Stimulated activated CD8-positive, alpha-beta memory T cell treated with anti-CD3 and anti-CD28 coated beads, Interleukin-15, amount 100 ng/mL, for 24 hours (primary cell): ENCODE results near the gene PDXDC1.
"Not testable (repeated sequence)": the region's sequence is repeated elsewhere in the genome, so short reads cannot be mapped to it uniquely, and the experiment has no call there.

Source experiments
- DNase-seq: peaks from one replicate; pipeline ENCODE4 v3.0.0-alpha.2; 2020; ENCODE audit warnings: low read depth

Gene PDXDC1

DNA sequence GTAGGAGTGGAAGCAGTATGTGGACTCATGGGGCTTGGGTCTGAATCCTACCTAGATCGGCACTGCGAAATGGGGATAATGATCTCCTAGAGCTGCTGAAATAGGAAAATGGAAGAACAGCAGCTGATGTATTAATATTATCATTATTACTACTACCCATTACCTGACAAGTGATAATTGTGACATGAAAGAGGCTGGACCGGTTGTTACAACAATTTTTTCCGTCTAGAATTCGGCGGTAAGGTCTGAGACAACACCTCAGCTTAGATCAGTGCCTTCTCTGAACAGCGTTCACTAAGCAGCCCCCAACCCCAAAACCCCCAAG is 533 bp upstream of the PDXDC1 start:
- not testable (repeated sequence) for DNase-seq

DNA sequence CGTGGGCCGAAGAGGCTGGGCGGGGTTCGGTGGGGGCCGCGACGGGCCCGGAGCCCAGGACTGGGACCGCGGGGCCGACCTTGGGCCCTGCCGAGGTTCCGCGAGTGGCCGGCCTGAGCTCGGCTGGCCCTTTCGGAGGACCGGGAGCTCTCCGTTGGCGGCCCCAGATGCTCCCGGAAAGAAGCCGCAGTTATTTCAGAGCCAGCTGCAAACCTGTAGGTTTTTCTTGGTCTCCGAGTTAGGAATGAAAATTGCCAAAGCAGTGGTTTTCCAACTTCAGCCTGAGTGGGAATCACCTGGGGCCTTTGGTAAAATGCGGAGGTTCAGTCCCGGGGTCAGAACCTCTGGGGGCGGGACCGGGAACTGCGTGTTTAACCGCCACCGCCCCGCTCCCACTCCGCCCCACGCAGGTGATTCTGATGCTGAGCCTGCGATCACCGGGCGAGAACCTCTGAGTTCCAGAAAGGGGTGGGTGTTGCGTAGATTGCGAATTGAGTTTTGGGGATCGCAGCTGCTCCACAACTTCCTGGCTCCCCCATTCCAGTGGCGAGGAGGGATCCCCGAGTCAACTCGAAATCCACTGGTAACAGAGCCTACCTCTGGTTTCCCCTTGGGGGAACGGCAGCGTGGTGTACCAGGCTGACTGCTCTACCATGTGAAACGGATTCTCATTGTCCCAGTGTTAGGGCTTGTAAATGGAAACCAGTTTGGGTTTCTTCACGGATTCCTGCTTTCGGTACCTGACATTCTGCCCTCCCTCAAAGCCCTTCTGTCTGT is 780 bp downstream of the PDXDC1 start:
- peak; percentile 17 for DNase-seq

DNA sequence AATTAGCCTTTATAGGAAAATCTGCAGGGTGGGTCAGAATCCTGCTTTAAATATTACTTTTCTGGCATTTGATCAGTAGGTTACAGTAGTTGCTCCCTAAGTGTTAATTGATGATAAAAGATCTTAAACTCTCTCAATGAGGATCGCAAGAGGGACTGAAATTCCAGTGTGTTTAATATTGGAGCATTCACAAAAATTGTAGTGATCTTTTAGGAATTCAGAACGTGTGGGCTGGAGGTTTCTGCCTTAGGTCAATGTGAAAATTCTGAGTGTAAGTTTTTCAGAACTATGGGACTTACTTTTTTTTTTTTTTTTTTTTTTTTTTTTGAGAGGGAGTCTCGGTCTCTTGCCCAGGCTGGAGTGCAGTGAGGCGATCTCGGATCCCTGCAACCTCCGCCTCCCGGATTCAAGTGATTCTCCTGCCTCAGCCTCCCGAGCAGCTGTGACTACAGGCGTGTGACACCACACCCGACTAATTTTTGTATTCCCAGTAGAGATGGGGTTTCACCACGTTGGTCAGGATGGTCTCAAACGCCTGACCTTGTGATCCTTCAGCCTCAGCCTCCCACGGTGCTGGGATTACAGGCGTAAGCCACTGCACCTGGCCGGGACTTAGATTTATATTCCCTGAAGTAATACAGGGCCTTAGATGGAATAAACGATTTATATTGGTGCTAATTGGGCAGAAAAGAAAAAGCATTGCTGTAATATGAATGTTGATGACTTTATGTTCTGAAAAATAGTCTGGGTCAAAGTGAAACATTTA is 2.3 kb downstream of the PDXDC1 start:
- not testable (repeated sequence) for DNase-seq

DNA sequence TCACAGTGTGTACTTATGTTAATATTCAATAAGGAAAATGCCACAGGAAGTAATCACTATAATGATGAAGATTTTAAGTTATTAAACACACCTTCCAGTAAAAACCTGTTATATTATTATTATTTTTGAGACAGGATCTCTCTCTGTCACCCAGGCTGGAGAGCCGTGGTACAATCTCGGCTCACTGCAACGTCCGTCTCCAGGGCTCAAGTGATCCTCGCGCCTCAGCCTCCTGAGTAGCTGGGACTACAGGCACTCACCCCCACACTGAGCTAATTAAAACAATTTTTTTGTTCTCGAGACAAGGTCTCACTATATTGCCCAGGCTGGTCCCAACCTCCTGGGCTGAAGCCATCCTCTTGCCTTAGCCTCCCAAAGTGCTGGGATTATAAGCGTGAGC is 3.5 kb downstream of the PDXDC1 start:
- DNase-seq = not testable (repeated sequence)

DNA sequence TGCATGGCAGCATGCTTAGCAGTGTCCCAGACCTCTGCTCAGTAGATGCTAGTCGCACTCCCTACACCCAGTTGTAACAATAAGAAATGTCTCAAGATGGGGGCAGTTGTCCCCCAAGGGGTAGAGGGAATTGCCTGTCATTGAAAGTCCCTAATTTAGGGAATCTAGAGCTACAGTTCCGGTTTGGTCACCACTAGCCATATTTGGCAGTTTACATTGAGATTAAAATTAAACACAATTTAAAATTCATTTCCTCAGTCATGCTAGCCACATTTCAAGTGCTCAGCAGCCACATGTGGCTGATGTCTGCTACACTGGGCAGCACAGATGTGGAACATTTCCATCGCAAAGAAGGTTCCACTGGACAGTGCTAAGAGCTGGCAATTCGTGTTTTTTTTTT is 4.1 kb downstream of the PDXDC1 start:
- DNase-seq = not testable (repeated sequence)

DNA sequence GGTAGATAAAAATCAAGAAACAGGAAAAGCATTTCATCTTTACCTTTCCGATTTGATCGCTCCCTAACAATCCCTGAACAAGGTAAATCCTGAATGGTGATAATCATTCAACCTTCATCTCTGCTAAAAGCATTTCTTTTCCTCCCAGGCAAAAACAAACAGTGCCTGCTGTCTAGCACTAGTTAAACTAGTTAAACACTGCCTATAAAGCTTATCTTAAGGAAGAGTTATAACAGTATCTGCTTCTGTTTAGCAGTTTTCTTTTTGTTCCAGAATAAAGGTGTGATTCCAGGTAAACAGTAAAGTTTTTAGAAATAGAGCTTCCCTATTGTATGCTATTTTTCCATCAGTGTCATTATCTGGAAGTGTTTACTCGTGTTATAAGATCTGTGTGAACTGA is 6.4 kb downstream of the PDXDC1 start:
- not testable (repeated sequence) for DNase-seq

DNA sequence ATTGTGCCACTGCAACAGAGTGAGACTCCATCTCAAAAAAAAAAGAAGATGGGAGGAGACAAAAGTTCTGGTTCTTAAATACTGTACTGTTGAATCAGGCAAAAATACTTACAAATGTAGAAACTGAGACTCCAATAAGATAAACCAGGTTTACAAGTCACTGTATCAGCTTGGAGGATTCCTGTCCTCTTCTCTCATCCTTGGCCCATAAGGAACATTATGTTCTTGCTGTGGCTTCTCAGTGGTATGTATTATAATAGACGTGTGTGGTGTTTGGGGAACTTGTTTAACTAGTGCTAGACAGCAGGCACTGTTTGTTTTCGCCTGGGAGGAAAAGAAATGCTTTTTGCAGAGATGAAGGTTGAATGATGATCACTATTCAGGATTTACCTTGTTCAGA is 7.7 kb downstream of the PDXDC1 start:
- DNase-seq = not testable (repeated sequence)

DNA sequence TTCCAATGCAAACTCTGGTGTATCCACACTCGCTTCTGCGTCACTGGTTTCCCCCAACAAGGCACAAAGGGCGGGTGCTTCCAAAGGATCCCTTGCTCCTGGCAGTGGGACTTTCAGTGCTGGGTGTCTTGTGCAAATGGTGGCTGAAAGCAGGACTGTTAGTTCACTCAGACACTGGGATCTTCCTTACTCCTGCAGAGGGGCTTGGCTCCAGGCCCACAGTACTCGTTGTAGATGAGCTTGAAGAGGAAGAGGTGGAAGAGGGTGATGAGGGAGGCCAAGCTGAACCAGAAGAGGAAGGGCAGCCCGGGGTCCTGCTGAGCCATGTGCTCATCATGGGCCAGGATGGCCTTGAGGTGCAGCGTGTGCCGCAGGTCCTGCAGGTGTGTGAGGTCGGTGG is 13.3 kb downstream of the PDXDC1 start:
- DNase-seq = not testable (repeated sequence)

DNA sequence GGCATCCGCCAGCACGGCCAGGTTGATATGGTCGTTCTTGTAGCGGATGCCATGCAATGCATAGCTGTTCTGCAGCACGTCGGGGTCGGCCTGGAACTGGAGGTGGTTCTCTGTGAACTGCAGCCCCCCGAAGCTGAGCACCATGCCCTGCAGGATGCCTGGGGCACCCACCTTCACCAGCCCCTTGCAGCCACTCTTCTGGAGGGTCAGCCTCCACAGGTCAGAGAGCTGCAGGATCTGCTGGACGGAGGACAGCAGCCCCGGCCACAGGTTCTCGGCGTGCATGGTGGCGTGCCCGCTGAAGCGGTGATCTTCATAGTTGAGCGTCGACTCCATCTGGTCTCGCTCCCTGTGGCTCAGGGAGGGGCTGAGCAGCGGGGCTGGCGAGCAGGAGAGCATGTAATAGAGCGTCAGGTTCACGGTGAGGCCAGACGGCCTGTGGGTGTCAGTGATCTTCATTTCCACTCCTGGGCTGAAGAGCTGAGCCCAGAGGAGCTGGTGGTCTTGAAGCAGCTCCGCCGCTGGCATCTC is 13.9 kb downstream of the PDXDC1 start:
- not testable (repeated sequence) for DNase-seq

DNA sequence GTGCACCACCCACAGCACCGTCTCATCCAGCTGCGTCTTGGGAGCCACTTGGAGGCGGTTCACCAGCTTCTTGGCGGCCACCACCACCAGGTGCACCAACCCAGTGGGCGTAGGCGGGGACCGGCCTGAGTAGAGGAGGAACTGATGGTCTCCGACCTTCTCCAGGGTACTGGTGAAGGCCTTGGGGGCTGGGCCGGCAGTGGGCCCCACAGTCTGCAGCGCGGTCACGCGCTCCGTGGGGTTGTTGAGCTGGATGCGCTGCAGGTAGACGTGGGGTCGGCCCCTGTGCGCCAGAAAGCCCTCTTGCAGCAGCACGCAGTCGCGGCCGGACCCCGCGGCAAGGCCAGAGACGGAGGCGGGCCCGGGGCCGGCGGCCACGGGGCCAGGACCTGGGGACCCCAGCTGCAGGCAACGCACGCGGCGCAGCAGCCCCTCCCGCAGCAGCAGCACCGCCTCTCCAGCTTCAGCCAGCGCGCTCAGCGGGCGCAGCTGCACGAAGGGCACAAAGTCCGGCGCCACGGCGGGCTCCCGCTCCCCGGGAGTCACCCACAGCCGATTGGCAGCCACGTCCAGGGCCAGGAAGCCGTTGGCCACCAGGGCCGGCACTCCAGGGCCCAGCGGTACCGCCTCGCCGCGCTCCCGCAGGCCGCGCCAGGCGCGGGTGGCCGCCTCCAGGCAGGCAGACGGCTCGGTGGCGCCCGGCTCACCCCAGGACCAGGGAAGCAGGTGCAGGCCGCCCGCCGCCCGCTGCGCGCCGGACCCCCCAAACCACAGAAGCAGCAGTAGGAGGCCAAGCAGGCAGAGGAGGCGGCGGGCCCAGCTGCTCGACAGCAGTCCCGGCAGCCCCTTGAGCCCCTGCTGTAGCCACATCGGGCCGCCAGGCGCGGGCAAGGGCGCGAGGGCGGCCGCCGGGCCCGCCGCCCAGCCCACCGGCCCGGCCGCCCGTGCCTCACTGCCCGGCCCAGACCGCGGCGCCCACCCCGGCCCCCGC is 14.8 kb downstream of the PDXDC1 start:
- DNase-seq = not testable (repeated sequence)

DNA sequence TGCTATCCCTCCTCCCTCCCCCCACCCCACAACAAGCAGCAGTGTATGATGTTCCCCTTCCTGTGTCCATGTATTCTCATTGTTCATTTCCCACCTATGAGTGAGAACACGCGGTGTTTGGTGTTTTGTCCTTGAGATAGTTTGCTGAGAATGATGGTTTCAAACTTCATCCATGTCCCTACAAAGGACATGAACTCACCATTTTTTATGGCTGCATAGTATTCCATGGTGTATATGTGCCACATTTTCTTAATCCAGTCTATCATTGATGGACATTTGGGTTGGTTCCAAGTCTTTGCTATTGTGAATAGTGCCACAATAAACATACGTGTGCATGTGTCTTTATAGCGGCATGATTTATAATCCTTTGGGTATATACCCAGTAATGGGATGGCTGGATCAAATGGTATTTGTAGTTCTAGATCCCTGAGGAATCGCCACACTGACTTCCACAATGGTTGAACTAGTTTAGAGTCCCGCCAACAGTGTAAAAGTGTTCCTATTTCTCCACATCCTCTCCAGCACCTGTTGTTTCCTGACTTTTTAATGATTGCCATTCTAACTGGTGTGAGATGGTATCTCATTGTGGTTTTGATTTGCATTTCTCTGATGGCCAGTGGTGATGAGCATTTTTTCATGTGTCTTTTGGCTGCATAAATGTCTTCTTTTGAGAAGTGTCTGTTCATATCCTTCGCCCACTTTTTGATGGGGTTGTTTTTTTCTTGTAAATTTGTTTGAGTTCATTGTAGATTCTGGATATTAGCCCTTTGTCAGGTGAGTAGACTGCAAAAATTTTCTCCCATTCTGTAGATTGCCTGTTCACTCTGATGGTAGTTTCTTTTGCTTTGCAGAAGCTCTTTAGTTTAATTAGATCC is 18.7 kb downstream of the PDXDC1 start:
- DNase-seq = not testable (repeated sequence)

DNA sequence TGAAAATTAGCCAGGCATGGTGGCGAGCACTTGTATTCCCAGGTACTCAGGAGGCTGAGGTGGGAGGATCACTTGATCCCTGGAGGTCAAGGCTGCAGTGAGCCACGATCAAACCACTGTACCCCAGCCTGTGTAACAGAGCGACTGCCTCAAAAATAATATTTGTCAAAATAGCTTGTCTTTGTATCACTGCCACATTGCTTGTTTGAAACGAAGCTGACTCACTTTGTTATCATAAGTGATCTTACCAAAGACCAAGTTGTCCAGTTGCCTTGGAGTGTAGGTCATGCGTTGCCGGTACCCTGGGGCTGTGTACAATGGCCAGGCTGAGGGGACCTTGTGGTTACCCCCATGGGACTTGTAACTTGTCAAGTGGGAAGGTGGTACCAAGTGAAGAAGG is 21.9 kb downstream of the PDXDC1 start:
- not testable (repeated sequence) for DNase-seq

DNA sequence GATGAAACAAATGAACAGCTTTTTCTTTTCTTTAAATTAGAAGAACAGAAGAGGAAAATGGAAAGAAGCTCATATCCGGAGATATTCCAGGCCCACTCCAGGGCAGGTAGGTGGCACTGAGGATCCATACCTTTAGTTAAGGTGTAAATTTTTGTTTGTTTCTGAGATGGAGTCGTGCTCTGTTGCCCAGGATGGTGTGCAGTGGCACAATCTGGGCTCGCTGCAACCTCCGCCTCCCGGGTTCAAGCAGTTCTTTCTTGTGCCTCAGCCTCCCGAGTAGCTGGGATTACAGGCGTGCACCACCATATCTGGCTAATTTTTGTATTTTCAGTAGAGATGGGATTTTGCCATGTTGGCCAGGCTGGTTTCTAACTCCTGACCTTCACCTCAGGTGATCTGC is 23.5 kb downstream of the PDXDC1 start:
- DNase-seq = not testable (repeated sequence)

DNA sequence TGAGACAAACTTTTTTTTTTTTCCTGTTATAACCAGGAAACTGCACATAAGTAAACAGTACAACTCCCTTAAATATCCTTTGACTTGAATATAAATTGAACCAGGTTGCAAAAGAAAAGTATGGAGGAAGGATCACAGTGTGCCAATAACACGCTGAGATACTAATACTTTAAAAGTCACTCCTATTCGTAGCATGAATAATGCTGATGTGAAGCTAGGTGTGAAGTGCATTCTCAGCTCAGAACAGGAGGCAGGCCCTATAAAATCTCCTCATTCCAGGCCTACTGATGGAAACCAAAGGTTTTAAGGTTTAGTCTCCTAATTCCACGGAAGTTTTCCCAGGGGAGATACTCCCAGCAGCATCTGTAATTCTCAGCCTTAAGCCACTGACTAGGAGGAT is 25.0 kb downstream of the PDXDC1 start:
- DNase-seq = not testable (repeated sequence)

DNA sequence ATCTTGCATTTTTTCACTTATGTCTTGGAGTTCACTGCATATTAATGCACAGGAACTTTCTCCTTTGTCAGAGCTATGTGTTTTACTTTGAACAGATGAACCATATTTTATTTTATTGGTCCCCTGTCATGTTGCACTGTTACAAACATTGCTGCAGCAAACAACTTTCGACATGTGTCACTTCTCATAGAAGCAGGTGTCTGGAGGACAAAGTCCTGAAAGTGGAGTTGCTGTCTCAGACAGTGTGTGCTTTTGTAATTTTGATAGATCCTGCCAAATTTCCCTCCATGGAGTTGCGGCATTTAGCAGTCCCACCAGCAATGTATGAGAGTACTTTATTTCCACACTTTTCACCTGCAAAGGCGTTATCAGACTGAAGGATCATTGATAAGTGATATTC is 27.6 kb downstream of the PDXDC1 start:
- not testable (repeated sequence) for DNase-seq

DNA sequence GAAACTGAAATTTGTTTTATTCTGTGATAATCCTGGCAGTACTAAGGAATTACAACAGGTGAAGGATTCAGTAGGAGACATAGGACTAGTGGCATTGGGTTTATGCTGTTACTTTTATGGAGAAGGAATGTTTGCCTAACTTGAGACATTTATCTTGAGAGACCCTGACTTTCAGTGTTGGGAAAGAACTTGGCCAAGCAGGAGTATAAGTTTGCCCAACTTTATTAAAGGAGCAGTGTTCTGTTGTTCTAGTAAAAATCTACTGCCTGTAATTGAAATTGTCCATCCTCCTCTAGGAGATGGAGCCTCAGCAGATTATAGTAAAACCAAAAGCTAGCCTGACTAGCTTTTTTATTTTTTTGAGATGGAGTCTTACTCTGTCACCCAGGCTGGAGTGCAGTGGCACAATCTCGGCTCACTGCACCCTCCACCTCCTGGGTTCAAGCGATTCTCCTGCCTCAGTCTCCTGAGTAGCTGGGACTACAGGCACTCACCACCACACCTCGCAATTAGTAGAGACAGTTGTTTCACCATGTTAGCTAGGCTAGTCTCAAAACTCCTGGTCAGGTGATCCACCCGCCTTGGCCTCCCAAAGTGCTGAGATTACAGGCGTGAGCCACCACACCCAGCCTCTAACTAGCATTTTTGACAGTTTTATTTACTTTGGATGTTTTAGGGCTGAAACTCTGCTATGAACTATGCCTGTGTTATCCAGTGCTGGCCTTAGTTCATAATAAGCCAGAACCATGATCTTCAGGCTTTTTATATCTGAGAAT is 30.7 kb downstream of the PDXDC1 start:
- DNase-seq = not testable (repeated sequence)

DNA sequence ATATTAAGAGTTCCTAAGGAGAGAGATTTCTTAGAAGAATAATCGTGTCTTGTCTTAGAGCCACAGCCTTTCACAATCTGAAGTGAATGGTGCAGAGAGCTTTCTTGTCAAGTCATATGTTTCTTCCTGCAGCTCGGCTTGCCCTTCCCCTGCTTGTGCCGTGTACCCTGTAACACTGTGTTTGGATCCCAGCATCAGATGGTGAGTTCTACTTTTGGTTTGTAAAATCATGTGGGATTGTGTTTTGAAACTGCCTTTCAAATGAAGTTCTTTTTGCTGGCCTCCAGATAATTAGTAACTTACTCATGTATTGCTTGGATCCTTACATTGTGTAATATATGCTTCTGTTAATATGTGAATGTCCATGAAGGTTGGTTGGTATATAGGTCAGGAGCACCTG is 33.8 kb downstream of the PDXDC1 start:
- not testable (repeated sequence) for DNase-seq

DNA sequence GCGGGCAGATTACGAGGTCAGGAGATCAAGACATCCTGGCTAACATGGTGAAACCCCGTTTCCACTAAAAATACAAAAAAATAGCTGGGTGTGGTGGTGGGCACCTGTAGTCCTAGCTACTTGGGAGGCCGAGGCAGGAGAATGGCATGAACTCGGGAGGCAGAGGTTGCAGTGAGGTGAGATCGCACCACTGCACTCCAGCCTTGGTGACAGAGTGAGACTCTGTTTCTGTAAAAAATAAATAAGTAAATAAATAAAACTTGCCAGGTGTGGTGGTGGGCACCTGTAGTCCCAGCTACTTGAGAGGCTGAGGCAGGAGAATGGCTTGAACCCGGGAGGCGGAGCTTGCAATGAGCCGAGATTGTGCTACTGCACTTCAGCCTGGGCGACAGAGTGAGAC is 38.1 kb downstream of the PDXDC1 start:
- not testable (repeated sequence) for DNase-seq

DNA sequence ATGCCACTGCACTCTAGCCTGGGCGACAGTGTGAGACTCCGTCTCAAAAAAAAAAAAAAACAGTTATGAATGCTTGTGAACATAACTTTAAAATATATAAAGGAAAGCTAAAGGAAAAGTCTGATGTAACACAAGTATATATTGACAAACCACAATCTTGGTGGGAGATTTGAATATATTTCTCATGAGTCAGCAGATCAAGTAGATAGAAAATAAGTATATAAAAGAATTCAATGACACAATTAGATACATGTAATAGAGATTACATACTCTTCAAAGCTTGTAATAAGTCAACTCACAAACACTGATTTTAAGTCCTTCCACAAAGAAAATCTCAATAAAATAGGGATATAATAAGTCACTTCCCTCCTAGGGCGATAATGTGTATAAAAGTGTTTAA is 40.8 kb downstream of the PDXDC1 start:
- DNase-seq = not testable (repeated sequence)

DNA sequence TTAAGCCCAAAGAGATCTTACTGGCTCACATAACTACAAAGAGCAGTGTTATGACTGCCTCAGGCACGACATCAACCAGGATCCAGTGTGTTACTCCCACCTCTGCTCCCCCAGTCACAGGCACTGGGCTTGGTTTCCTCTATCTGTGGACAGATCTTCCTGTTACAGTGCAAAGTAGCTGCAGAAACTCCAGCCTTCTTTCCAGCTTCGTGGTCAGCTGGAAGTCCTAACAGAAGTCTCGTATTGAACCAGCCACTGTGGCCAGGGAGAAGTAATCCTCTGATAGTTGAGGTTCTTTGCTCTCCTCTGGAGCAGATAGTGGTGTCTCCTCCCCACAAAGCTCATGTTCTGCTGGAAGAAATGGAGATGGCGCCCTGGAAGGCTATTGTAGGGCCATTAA is 41.5 kb downstream of the PDXDC1 start:
- DNase-seq = not testable (repeated sequence)
